IMR-90 (cell line): Measurements from ENCODE around the gene G3BP1. TPM values are rescaled to one million over a fixed set of nuclear protein-coding genes. Genes with fewer than 3 reads are reported as not detected.

ENCODE experiments used
- ATAC-seq: fragments of 200-7000 bp; cut with Tn5 transposase; 2 replicates; pipeline ENCODE4 v1.9.1; 2020; ENCODE audit warnings: low read depth, mild to moderate bottlenecking, moderate library complexity
- BruUV-seq: library from RNA; stranded (reverse); fragments of 400-500 nt; replicated peaks from 2 replicates; lab custom pipeline; 2021; lab: Mats Ljungman, UMichigan
- CTCF ChIA-PET: fragments of 300-600 bp; formaldehyde crosslinking; extraction: SDS; loops from one replicate; lab custom pipeline; 2021; ENCODE audit warnings: antibody characterized with exemption; lab: Yijun Ruan, JAX
- POLR2A ChIA-PET: fragments of 300-600 bp; sonication (Branson Sonifier 250); formaldehyde crosslinking; loops from one replicate; lab custom pipeline; 2022; ENCODE audit warnings: antibody characterized with exemption; ENCODE audit not compliant: unreplicated experiment; lab: Charles Lee
- DNase-seq: peaks from one replicate; pipeline ENCODE4 v3.0.0; 2013
- H2AFZ ChIP-seq: replicated peaks from 2 replicates; pipeline ENCODE3; 2013; ENCODE audit warnings: low read length, mild to moderate bottlenecking; ENCODE audit not compliant: poor library complexity
- H2AK5ac ChIP-seq: 2 replicates; pipeline ENCODE4 v1.6.1; 2013; ENCODE audit warnings: low read depth, low read length, inconsistent platforms
- H2AK9ac ChIP-seq: replicated peaks from 2 replicates; pipeline ENCODE3; 2013; ENCODE audit warnings: mild to moderate bottlenecking, low read depth, low read length, moderate library complexity; ENCODE audit not compliant: poor library complexity
- H2BK120ac ChIP-seq: 2 replicates; pipeline ENCODE4 v1.6.1; 2013; ENCODE audit warnings: low read depth, low read length, inconsistent platforms
- H2BK15ac ChIP-seq: 3 replicates; pipeline ENCODE4 v1.6.1; 2013; ENCODE audit warnings: low read depth, low read length, inconsistent platforms
- H2BK20ac ChIP-seq: 2 replicates; pipeline ENCODE4 v1.6.1; 2013; ENCODE audit warnings: low read depth, mild to moderate bottlenecking, inconsistent platforms, low read length, moderate library complexity
- H2BK5ac ChIP-seq: 2 replicates; pipeline ENCODE4 v1.6.1; 2013; ENCODE audit warnings: mild to moderate bottlenecking, low read depth, low read length, inconsistent platforms; ENCODE audit not compliant: poor library complexity, severe bottlenecking
- H3K14ac ChIP-seq: replicated peaks from 2 replicates; pipeline ENCODE4 v1.6.1; 2013; ENCODE audit warnings: low read depth, low read length, inconsistent platforms
- H3K18ac ChIP-seq: 2 replicates; pipeline ENCODE4 v1.6.1; 2013; ENCODE audit warnings: low read depth, low read length, control low read depth
- H3K23ac ChIP-seq: 2 replicates; pipeline ENCODE4 v1.6.1; 2013; ENCODE audit warnings: low read depth, low read length, inconsistent platforms
- H3K27ac ChIP-seq: 2 replicates; pipeline ENCODE4 v1.5.1; 2013; ENCODE audit warnings: mild to moderate bottlenecking, control low read depth, low read length; ENCODE audit not compliant: insufficient read depth
- H3K27me3 ChIP-seq: 2 replicates; pipeline ENCODE4 v1.6.1; 2013; ENCODE audit warnings: low read length; ENCODE audit not compliant: control insufficient read depth, insufficient read depth
- H3K36me3 ChIP-seq: 2 replicates; pipeline ENCODE4 v1.6.1; 2013; ENCODE audit warnings: low read length, mixed read lengths; ENCODE audit not compliant: control insufficient read depth, insufficient read depth
- H3K4ac ChIP-seq: 2 replicates; pipeline ENCODE4 v1.6.1; 2013; ENCODE audit warnings: low read depth, low read length, inconsistent platforms
- H3K4me1 ChIP-seq: 2 replicates; pipeline ENCODE4 v1.6.1; 2013; ENCODE audit warnings: low read length, mixed read lengths; ENCODE audit not compliant: control insufficient read depth, insufficient read depth
- H3K4me2 ChIP-seq: 2 replicates; pipeline ENCODE4 v1.6.1; 2013; ENCODE audit warnings: low read depth, mild to moderate bottlenecking, control low read depth, low read length, moderate library complexity
- H3K4me3 ChIP-seq: 2 replicates; pipeline ENCODE4 v1.5.1; 2013; ENCODE audit warnings: low read depth, mild to moderate bottlenecking, control low read depth, low read length, moderate library complexity; ENCODE audit not compliant: insufficient read depth
- H3K56ac ChIP-seq: 2 replicates; pipeline ENCODE4 v1.6.1; 2013; ENCODE audit warnings: low read length, inconsistent platforms; ENCODE audit not compliant: insufficient read depth; ENCODE audit errors: extremely low read depth
- H3K79me1 ChIP-seq, 2 experiments: 2 replicates each; pipeline ENCODE4 v1.6.1; 2013; ENCODE audit warnings: low read length in 2 of 2, inconsistent platforms in 1 of 2, low read depth in 1 of 2
- H3K9ac ChIP-seq: 2 replicates; pipeline ENCODE4 v1.6.1; 2013; ENCODE audit warnings: low read depth, low read length, control low read depth
- H3K9me1 ChIP-seq: 2 replicates; pipeline ENCODE4 v1.6.1; 2013; ENCODE audit warnings: low read length, inconsistent platforms; ENCODE audit not compliant: insufficient read depth
- H3K9me3 ChIP-seq: 2 replicates; pipeline ENCODE4 v1.6.1; 2013; ENCODE audit warnings: low read length; ENCODE audit not compliant: control insufficient read depth, insufficient read depth
- H4K20me1 ChIP-seq: 2 replicates; pipeline ENCODE4 v1.6.1; 2013; ENCODE audit warnings: low read length, inconsistent platforms; ENCODE audit not compliant: insufficient read depth
- H4K5ac ChIP-seq: 2 replicates; pipeline ENCODE4 v1.6.1; 2013; ENCODE audit warnings: mild to moderate bottlenecking, low read depth, low read length, control low read depth
- H4K8ac ChIP-seq, 2 experiments: 2 replicates each; pipeline ENCODE4 v1.6.1; 2013; ENCODE audit warnings: low read depth in 2 of 2, low read length in 2 of 2, control low read depth in 1 of 2, inconsistent platforms in 1 of 2
- H4K91ac ChIP-seq: 2 replicates; pipeline ENCODE4 v1.6.1; 2013; ENCODE audit warnings: low read depth, low read length, inconsistent platforms; ENCODE audit not compliant: insufficient read depth
- MAFK ChIP-seq: IDR thresholded peaks from 2 replicates; pipeline ENCODE4 v1.6.1; 2012; ENCODE audit warnings: low read depth, low read length, improper control_type of control experiment
- SMC3 ChIP-seq: fragments of 150-350 bp; IDR thresholded peaks from 2 replicates; pipeline ENCODE4 v1.6.1; 2016; ENCODE audit warnings: low read depth, mild to moderate bottlenecking, antibody characterized with exemption, low read length, moderate library complexity
- WGBS, 2 experiments: methylation state at CpG; one replicate each; pipeline versions ENCODE4 v1.1.5 to v1.1.7; 2013; ENCODE audit warnings: missing lambda C conversion rate in 2 of 2; ENCODE audit not compliant: insufficient read length in 1 of 2; ENCODE audit errors: extremely low coverage in 2 of 2; 5-methylcytosine and 5-hydroxymethylcytosine counted together
- dilution Hi-C: fragments of 300-500 bp; cut with HindIII; formaldehyde crosslinking; loops from one replicate; pipeline ENCODE4 v1.14.3; 2018; ENCODE audit warnings: low sequenced_read_pairs; ENCODE audit not compliant: unreplicated experiment
- in situ Hi-C: fragments of 300-500 bp; cut with MboI; formaldehyde crosslinking; loops from 3 replicates; pipeline ENCODE4 v1.14.3; 2019; ENCODE audit warnings: low sequenced_read_pairs, inconsistent platforms, mixed read lengths
- intact Hi-C: fragments of 100-400 bp; cut with micrococcal nuclease; formaldehyde crosslinking; loops from 2 replicates; pipeline ENCODE4 v1.10.0; 2022
- polyA plus RNA-seq, 3 experiments: library from polyadenylated mRNA; depleted of rRNA; stranded (reverse); fragments of >200 nt; gene quantifications; 2 replicates each; pipeline ENCODE4 v1.2.3, GENCODE V29; 2012; ENCODE audit warnings: low replicate concordance in 1 of 3
- total RNA-seq: library from RNA; depleted of rRNA; stranded (reverse); fragments of >200 nt; gene quantifications from 2 replicates; pipeline ENCODE4 v1.2.3, GENCODE V29; 2012

Gene G3BP1
- total and polyA plus RNA-seq, 2 of the 4 experiments (the other 2 are of a cell fraction) = 40.2 to 482 TPM

GRCh38 chr5:151772846-151773561, 1.2 kb downstream of the G3BP1 start:
- no peak overlapping the region for H4K5ac ChIP-seq
- H3K18ac ChIP-seq = no peak overlapping the region
- POLR2A ChIA-PET = no interaction called here
- peak overlapping the region; percentile 63 for H3K4me3 ChIP-seq
- ATAC-seq (no peak), DNase-seq (peak; percentile 56)
- H2AFZ ChIP-seq = peak overlapping the region; percentile 84
- H2AK9ac ChIP-seq = peak overlapping the region; percentile 74
- H2BK15ac ChIP-seq = no peak overlapping the region
- H3K23ac ChIP-seq = peak overlapping the region; percentile 85
- H3K9me3 ChIP-seq = no peaks in the 10 kb centered on the region
- peak overlapping the region; percentile 94 for H3K9ac ChIP-seq
- peak overlapping the region; percentile 78 for H3K14ac ChIP-seq
- H3K4ac ChIP-seq = peak overlapping the region; percentile 26; the same call in 1 of the 2 replicates
- BruUV-seq = TSS peak; percentile 21
- 0% methylated on average over 9 of the region's 18 CpGs; no CpG with 5 or more reads in 1 of the 2 experiments for WGBS, 2 experiments
- H3K27ac ChIP-seq = peak overlapping the region; percentile 79
- H2BK20ac ChIP-seq = no peak overlapping the region
- dilution Hi-C loops (no loop called here), in situ Hi-C loops (no loop called here), intact Hi-C loops (loop anchor here (2.0 to 5.0 kb wide), 2 partner anchors 369 to 520 kb away; partner anchors contain the start of gene GM2A)
- H3K79me1 ChIP-seq = peaks cover 0 to 7% of the 10 kb centered on the region in 2 experiments; a peak in 1 of 4 replicates
- TF ChIP-seq MAFK = peak; percentile 55
- no peak for TF ChIP-seq SMC3
- peak overlapping the region; percentile 71 for H2BK5ac ChIP-seq
- CTCF ChIA-PET = interaction anchor here (0.6 kb wide), 1 partner anchor 579 kb away, joined by 7 read pairs; no protein-coding TSS in a partner anchor
- H3K4me1 ChIP-seq = peaks cover 6% of the 10 kb centered on the region; the same call in 1 of the 2 replicates
- H4K8ac ChIP-seq = no peak overlapping the region; a peak in 1 of 4 replicates
- H3K4me2 ChIP-seq = peak overlapping the region; percentile 98
- no peaks in the 10 kb centered on the region; the same call in 1 of the 2 replicates for H3K9me1 ChIP-seq
- no peaks in the 10 kb centered on the region for H3K27me3 ChIP-seq
- peak overlapping the region; percentile 45; the same call in 1 of the 2 replicates for H3K56ac ChIP-seq
- no peaks in the 10 kb centered on the region; the same call in 1 of the 2 replicates for H3K36me3 ChIP-seq
- H2BK120ac ChIP-seq = no peak overlapping the region
- H4K20me1 ChIP-seq = peaks cover 57% of the 10 kb centered on the region
- H4K91ac ChIP-seq = no peak overlapping the region
- H2AK5ac ChIP-seq = 0 out of 2 replicates have a peak overlapping the region, but pooled peaks have one; percentile 2
